GM23248 (cell line): ENCODE results near the gene FAM171A1. TPM values are rescaled to one million over a fixed set of nuclear protein-coding genes. Genes with fewer than 3 reads are reported as not detected.

ENCODE experiments used
- DNase-seq: peaks from one replicate; pipeline ENCODE4 v3.0.0-alpha.2; 2015
- H2AFZ ChIP-seq: fragments of 200-600 bp; sonication (generic); 2 replicates; pipeline ENCODE4 v1.6.1; 2016; ENCODE audit warnings: antibody characterized with exemption
- H3F3A ChIP-seq: fragments of 200-600 bp; sonication (generic); 2 replicates; pipeline ENCODE4 v1.6.1; 2016; ENCODE audit warnings: mild to moderate bottlenecking, antibody characterized with exemption, mixed run types; ENCODE audit not compliant: insufficient read depth
- H3K27ac ChIP-seq: fragments of 200-600 bp; sonication (generic); 2 replicates; pipeline ENCODE4 v1.5.1; 2016; ENCODE audit warnings: mild to moderate bottlenecking
- H3K27me3 ChIP-seq: fragments of 200-600 bp; sonication (generic); replicated peaks from 2 replicates; pipeline ENCODE4 v1.6.1; 2016; ENCODE audit warnings: mild to moderate bottlenecking; ENCODE audit not compliant: insufficient read depth
- H3K36me3 ChIP-seq: fragments of 200-600 bp; sonication (generic); 2 replicates; pipeline ENCODE4 v1.6.1; 2016; ENCODE audit warnings: low read depth, mild to moderate bottlenecking
- H3K4me1 ChIP-seq: fragments of 200-600 bp; sonication (generic); 2 replicates; pipeline ENCODE4 v1.6.1; 2016; ENCODE audit warnings: mild to moderate bottlenecking; ENCODE audit not compliant: insufficient read depth
- H3K4me2 ChIP-seq: fragments of 200-600 bp; sonication (generic); one replicate; pipeline ENCODE4 v1.6.1; 2016; ENCODE audit warnings: mild to moderate bottlenecking; ENCODE audit not compliant: unreplicated experiment
- H3K4me3 ChIP-seq: fragments of 200-600 bp; sonication (generic); 2 replicates; pipeline ENCODE4 v1.5.1; 2016; ENCODE audit warnings: mild to moderate bottlenecking
- H3K79me2 ChIP-seq: fragments of 200-600 bp; sonication (generic); 2 replicates; pipeline ENCODE4 v1.6.1; 2016; ENCODE audit warnings: mild to moderate bottlenecking; ENCODE audit not compliant: insufficient read depth
- H3K9ac ChIP-seq: fragments of 200-600 bp; sonication (generic); 2 replicates; pipeline ENCODE4 v1.6.1; 2016; ENCODE audit warnings: mild to moderate bottlenecking
- H3K9me2 ChIP-seq: fragments of 200-600 bp; sonication (generic); 2 replicates; pipeline ENCODE4 v1.6.1; 2016; ENCODE audit warnings: mixed run types, mild to moderate bottlenecking, moderate library complexity; ENCODE audit not compliant: insufficient read depth
- H3K9me3 ChIP-seq: fragments of 200-600 bp; sonication (generic); one replicate; pipeline ENCODE4 v1.6.1; 2017; ENCODE audit warnings: low read depth
- H4K20me1 ChIP-seq: fragments of 200-600 bp; sonication (generic); 2 replicates; pipeline ENCODE4 v1.6.0; 2016; ENCODE audit not compliant: insufficient read depth
- EZH2 ChIP-seq: fragments of 200-600 bp; sonication (generic); IDR thresholded peaks from 2 replicates; pipeline ENCODE4 v1.6.1; 2018; ENCODE audit warnings: antibody characterized with exemption, mild to moderate bottlenecking; ENCODE audit not compliant: insufficient read depth, poor library complexity, severe bottlenecking
- EZH2phosphoT487 ChIP-seq: fragments of 200-600 bp; sonication (generic); IDR thresholded peaks from 2 replicates; pipeline ENCODE4 v1.6.1; 2018; ENCODE audit warnings: antibody characterized with exemption, moderate library complexity, mild to moderate bottlenecking, low read depth; ENCODE audit not compliant: insufficient read depth
- WGBS, 2 experiments: methylation state at CpG; one replicate each; pipeline ENCODE4 v1.1.6; 2015 to 2017; ENCODE audit warnings: low lambda C conversion rate in 2 of 2, low coverage in 1 of 2; ENCODE audit errors: missing lambda C conversion rate in 2 of 2; 5-methylcytosine and 5-hydroxymethylcytosine counted together
- in situ Hi-C: fragments of 300-500 bp; cut with MboI; formaldehyde crosslinking; loops from 2 replicates; pipeline ENCODE4 v1.15.0; 2020
- polyA plus RNA-seq: library from polyadenylated mRNA; unstranded; fragments of >200 nt; fragmentation: Nextera tagmentation; extraction: Ambion mirVana; gene quantifications from 2 replicates; pipeline ENCODE4 v1.2.1, GENCODE V29; 2016
- total RNA-seq: library from RNA; depleted of rRNA; stranded (reverse); fragments of >200 nt; shearing (Covaris generic); gene quantifications from 2 replicates; pipeline ENCODE4 v1.2.3, GENCODE V29; 2014

FAM171A1 gene
- total and polyA plus RNA-seq, 2 experiments from 2014 or later, result 11.2 to 25.2 TPM

DNA sequence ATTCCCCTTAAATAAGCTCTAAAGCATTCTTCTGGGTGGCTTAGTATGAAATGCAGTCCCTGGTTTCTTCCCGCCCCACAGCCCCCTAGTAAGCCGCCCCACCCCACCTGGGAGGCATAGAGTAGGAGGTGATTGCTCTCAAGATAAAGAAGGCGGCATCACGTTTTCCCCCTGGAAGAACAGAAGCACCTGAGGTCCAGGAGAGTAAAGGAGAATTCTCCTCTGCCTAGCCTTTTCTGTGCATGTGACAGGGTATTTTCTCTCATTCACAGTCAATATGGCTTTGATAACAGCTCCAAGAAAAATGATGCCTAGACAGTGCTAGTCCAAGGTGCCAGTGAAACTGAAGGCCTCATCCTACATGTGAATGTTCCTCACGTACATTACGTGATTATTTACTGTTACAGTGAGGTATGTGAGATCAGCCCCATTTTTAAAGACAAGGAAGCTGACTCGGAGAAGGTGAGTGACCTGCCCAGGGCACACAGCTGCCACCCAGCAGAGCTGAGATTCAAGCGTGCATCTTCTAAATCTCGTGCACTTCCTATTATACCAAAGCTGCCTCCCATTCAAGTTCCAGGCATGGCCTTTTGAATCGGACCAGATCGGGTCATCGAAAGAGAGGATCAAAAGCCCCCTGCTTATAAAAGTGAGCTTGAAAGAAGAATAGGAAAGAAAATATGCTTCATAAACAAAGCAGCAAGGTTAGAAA is 59.4 kb downstream of the FAM171A1 start:
- Histone ChIP-seq H3K9me3 (no peaks in the 10 kb centered on the region), H3K79me2 (peaks cover 51% of the 10 kb centered on the region), H3K27me3 (no peaks in the 10 kb centered on the region), H3K9ac (no peak overlapping the region), H4K20me1 (0 out of 2 replicates have a peak, but pooled peaks cover 2% of the 10 kb centered on the region), H3K9me2 (no peaks in the 10 kb centered on the region), H3K27ac (no peak overlapping the region), H2AFZ (no peak overlapping the region), H3K36me3 (no peaks in the 10 kb centered on the region), H3K4me1 (no peaks in the 10 kb centered on the region), H3F3A (no peaks in the 10 kb centered on the region), H3K4me3 (no peak overlapping the region), H3K4me2 (no peak overlapping the region)
- in situ Hi-C loops, result no loop called here
- no peak for DNase-seq
- WGBS, 2 experiments, result 92 to 95% methylated on average over 12 of the region's 12 CpGs
- TF ChIP-seq EZH2 (no peak), EZH2phosphoT487 (no peak)

GRCh38 chr10:15310776-15311568 is 60.1 kb downstream of the FAM171A1 start:
- H3K9me2 ChIP-seq, result no peaks in the 10 kb centered on the region
- H3K4me1 ChIP-seq, result no peaks in the 10 kb centered on the region
- H3K4me3 ChIP-seq, result no peak overlapping the region
- H3K27me3 ChIP-seq, result no peaks in the 10 kb centered on the region
- no peak overlapping the region for H3K27ac ChIP-seq
- no peak for DNase-seq
- WGBS, 2 experiments, result 89 to 92% methylated on average over 5 of the region's 5 CpGs
- peaks cover 46% of the 10 kb centered on the region for H3K79me2 ChIP-seq
- no peak overlapping the region for H3K4me2 ChIP-seq
- TF ChIP-seq EZH2phosphoT487 (no peak), EZH2 (no peak)
- in situ Hi-C loops, result no loop called here
- no peak overlapping the region for H3K9ac ChIP-seq
- H3K9me3 ChIP-seq, result no peaks in the 10 kb centered on the region
- 0 out of 2 replicates have a peak, but pooled peaks cover 2% of the 10 kb centered on the region for H4K20me1 ChIP-seq
- no peaks in the 10 kb centered on the region for H3K36me3 ChIP-seq
- no peaks in the 10 kb centered on the region for H3F3A ChIP-seq
- H2AFZ ChIP-seq, result no peak overlapping the region

DNA sequence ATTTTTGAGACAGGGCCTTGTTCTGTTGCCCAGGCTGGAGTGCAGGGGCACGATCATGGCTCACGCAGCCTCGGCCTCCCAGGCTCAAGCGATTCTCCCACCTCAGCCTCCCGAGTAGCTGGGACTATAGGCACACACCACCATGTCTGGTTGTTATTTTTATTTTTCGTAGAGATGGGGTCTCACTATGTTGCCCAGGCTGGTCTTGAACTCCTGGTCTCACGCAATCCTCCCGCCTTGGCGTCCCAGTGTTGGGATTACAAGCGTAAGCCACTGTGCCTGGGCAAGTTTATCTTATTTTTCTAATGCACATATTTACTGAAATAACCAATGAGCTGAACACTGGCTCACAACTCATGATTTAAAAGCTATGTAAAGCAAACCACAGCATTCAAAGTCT is 61.9 kb downstream of the FAM171A1 start:
- Histone ChIP-seq H3K27me3 (no peaks in the 10 kb centered on the region), H3K9me2 (no peaks in the 10 kb centered on the region), H3K9ac (no peak overlapping the region), H2AFZ (no peak overlapping the region), H3K4me1 (no peaks in the 10 kb centered on the region), H3K36me3 (no peaks in the 10 kb centered on the region), H3K4me3 (no peak overlapping the region), H3K79me2 (peaks cover 44% of the 10 kb centered on the region), H3K4me2 (no peak overlapping the region), H4K20me1 (0 out of 2 replicates have a peak, but pooled peaks cover 2% of the 10 kb centered on the region), H3K27ac (no peak overlapping the region), H3F3A (no peaks in the 10 kb centered on the region), H3K9me3 (no peaks in the 10 kb centered on the region)
- TF ChIP-seq EZH2 (no peak), EZH2phosphoT487 (no peak)
- 94 to 97% methylated on average over 10 of the region's 10 CpGs for WGBS, 2 experiments
- no peak for DNase-seq
- in situ Hi-C loops, result no loop called here

- WGBS, 2 experiments, result 97 to 99% methylated on average over 8 of the region's 8 CpGs
- in situ Hi-C loops, result no loop called here
- H3K79me2 ChIP-seq, result peaks cover 42% of the 10 kb centered on the region
Measured at GRCh38 chr10:15306735-15307280, 64.3 kb downstream of the FAM171A1 start.

More at GRCh38 chr10:15306735-15307280, 64.3 kb downstream of the FAM171A1 start:
- H4K20me1 ChIP-seq, result 0 out of 2 replicates have a peak, but pooled peaks cover 2% of the 10 kb centered on the region
- no peak overlapping the region for H3K4me3 ChIP-seq
- H3K27me3 ChIP-seq, result no peaks in the 10 kb centered on the region
- no peaks in the 10 kb centered on the region for H3K9me3 ChIP-seq
- no peak overlapping the region for H3K4me2 ChIP-seq
- no peak for TF ChIP-seq EZH2
- TF ChIP-seq EZH2phosphoT487, result no peak
- H2AFZ ChIP-seq, result no peak overlapping the region
- H3K27ac ChIP-seq, result no peak overlapping the region
- no peak overlapping the region for H3K9ac ChIP-seq
- no peak for DNase-seq
- H3K36me3 ChIP-seq, result no peaks in the 10 kb centered on the region
- H3K4me1 ChIP-seq, result no peaks in the 10 kb centered on the region
- H3F3A ChIP-seq, result no peaks in the 10 kb centered on the region
- H3K9me2 ChIP-seq, result no peaks in the 10 kb centered on the region
